ENCODE measurements around the gene SAMD8.
"Not testable (repeated sequence)": the region's sequence is repeated elsewhere in the genome, so short reads cannot be mapped to it uniquely, and the experiment has no call there.

DNA sequence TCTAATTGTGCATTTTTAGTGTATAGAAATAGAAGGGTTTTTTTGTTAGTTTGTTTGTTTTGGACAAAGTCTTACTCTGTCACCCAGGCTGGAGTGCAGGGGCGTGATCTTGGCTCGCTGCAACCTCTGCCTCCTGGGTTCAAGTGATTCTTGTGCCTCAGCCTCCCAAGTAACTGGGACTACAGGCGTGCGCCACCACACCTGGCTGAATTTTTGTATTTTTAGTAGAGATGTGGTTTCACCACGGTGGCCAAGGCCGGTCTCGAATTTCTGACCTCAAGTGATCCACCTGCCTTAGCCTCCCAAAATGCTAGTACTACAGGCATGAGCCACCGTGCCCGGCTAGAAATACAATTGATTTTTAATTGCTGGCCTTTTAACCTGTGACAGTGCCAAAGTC, 77.1 kb downstream of the SAMD8 start:
- not testable (repeated sequence) for TF ChIP-seq POLR2A (IDR thresholded peaks at IDR 0.05)
- TF ChIP-seq, protein P1, sequence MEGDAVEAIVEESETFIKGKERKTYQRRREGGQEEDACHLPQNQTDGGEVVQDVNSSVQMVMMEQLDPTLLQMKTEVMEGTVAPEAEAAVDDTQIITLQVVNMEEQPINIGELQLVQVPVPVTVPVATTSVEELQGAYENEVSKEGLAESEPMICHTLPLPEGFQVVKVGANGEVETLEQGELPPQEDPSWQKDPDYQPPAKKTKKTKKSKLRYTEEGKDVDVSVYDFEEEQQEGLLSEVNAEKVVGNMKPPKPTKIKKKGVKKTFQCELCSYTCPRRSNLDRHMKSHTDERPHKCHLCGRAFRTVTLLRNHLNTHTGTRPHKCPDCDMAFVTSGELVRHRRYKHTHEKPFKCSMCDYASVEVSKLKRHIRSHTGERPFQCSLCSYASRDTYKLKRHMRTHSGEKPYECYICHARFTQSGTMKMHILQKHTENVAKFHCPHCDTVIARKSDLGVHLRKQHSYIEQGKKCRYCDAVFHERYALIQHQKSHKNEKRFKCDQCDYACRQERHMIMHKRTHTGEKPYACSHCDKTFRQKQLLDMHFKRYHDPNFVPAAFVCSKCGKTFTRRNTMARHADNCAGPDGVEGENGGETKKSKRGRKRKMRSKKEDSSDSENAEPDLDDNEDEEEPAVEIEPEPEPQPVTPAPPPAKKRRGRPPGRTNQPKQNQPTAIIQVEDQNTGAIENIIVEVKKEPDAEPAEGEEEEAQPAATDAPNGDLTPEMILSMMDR (IDR thresholded peaks at IDR 0.05) = not testable (repeated sequence)

All from vagina (tissue), 2 donors.